COLO829 (cell line): ENCODE data around the gene GIPC2.
"Not testable (repeated sequence)": the region's sequence is repeated elsewhere in the genome, so short reads cannot be mapped to it uniquely, and the experiment has no call there.

Source experiments
- DNase-seq: peaks from one replicate; pipeline ENCODE4 v3.0.0; 2012; ENCODE audit warnings: low spot score

Gene GIPC2

DNA sequence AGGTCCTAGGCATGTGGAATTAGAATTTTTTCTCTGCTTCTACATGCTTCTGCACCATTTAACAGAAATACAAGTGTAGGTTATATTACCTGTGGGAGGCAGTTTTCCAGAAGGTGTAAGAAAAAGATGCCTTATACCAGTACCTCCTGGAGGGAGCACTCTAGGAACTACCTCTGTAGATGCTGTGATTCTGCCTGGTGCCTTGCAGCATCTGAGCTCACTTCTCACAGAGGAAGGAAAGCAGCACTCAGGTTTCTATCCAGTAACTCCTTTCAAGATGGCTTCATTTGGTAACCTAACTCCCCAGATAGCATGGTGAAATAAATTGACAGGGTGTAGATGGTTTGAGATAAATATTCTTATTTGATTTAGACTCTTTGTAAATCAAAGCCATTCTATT, 50.3 kb downstream of the GIPC2 start:
- DNase-seq: no peak

GRCh38 chr1:78096976-78097375, 51.2 kb downstream of the GIPC2 start:
- no peak for DNase-seq

- DNase-seq: no peak
These were observed 55.3 kb downstream of the GIPC2 start for GRCh38 chr1:78101051-78101450.

GRCh38 chr1:78101514-78101913, 55.7 kb downstream of the GIPC2 start:
- DNase-seq: peak; percentile 94

DNA sequence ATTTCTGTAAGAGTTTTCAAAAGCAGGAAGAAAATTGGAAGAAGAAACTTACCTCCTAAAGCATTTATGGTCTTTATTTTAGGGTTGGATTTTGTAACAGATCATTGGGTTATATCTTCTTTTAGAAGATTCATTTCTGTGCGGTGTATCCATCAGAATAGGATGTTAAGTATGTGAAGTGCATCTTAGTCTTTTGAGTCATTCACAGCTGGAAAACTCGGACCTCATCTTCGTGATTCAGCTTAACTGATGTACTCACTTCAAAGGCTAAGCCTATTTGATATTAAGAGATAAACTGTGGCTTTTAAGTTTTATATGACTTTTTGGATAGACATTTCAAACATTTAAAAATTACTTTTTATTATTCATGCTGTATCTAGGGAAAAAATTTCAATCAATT, 56.3 kb downstream of the GIPC2 start:
- no peak for DNase-seq

GRCh38 chr1:78102916-78103315, 57.1 kb downstream of the GIPC2 start:
- DNase-seq: no peak

DNA sequence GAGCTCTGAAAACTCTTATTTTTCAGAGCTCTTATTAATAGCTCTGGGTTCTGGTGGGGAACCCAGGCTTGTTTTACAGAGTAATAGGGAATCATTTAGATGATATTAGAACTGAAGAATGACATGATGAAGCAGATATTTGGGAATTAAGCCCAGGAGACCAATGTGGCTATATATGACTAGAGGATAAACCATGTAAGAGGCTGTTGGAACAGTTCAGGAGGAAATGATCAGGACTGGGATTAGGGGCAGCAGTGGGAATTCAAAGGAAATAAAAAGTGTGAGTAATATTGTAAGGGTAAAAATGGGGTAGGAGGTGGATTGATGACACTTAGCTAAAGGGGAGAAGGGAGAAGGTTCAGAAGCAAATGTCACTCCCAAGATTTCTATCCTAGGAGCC, 58.6 kb downstream of the GIPC2 start:
- no peak for DNase-seq

DNA sequence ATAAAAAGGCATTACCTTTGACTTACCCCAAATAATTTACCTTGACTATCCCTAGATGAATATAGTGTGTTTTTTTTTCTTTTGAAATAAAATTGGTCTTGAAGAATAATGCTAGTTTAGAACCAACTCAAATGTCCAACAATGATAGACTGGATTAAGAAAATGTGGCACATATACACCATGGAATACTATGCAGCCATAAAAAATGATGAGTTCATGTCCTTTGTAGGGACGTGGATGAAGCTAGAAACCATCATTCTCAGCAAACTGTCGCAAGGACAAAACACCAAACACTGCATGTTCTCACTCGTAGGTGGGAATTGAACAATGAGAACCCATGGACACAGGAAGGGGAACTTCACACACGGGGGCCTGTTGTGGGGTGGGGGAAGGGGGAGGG, 63.9 kb downstream of the GIPC2 start:
- not testable (repeated sequence) for DNase-seq

- no peak for DNase-seq
These were observed 67.6 kb downstream of the GIPC2 start for GRCh38 chr1:78113156-78113916.

- DNase-seq: peak; percentile 74
These were observed 68.5 kb downstream of the GIPC2 start for GRCh38 chr1:78114034-78114956.

DNA sequence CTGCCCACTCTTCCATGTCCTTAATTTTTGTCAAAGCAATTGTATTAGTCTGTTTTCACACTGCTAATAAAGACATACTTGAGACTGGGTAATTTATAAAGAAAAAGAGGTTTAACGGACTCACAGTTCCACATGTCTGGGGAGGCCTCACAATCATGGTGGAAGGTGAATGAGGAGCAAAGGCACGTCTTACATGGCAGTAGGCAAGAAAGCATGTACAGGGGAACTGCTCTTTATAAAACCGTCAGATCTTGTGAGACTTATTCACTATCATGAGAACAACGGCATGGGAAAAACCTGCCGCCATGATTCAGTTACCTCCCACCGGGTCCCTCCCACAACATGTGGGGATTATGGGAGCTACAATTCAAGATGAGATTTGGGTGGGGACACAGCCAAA, 74.7 kb downstream of the GIPC2 start:
- DNase-seq: not testable (repeated sequence)

DNA sequence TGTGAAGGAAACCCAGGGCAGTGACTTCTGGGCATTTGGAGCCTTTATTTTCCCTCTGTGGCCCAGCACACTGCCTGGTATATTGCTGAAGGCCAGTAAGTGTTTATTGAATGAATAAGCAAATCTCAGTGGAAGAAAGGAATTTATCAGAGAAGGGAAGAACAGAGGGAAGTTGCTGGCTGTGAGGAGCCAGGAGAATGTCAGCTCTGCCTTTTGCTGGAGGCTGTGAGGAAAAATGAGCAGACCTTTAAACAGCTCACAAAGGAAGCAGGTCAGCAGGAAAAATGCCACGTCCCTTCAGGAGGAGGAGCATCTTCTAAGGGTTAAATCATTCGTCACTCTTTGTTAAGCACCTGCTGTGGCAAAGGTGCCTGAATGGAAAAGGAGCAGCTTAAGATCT, 75.9 kb downstream of the GIPC2 start:
- no peak for DNase-seq

DNA sequence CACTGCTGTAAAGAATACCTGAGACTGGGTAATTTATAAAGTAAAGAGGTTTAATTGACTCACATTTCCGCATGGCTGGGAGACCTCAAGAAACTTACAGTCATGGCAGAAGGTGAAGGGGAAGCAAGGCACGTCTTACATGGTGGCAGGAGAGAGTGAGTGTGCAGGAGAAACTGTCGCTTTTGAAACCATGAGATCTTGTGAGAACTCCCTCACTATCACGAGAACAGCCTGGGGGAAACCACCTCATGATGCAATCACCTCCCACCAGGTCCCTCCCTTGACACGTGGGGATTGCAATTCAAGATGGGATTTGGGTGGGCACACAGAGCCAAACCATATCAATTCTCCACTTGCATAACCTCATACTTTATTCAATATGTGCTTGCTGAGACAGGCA, 76.6 kb downstream of the GIPC2 start:
- no peak for DNase-seq

DNA sequence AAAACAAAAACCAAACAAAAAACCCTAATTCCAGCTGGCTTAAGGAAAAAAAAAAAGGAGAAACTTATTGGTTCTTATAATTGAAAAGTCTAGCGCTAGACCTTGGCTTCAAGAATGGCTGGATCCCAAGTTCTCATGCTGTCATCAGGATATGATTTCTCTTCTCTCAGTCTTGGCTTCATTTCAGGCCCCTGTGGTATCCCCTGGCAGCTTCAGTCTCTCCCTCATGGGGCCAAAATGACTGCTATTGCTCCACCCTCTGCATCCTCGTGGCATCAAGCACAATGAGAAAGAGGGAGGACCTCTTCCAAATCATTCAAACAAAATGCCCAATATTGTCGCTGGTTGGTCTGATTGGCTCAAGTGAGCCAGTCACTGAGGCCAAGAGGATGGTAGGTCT, 80.7 kb downstream of the GIPC2 start:
- no peak for DNase-seq

DNA sequence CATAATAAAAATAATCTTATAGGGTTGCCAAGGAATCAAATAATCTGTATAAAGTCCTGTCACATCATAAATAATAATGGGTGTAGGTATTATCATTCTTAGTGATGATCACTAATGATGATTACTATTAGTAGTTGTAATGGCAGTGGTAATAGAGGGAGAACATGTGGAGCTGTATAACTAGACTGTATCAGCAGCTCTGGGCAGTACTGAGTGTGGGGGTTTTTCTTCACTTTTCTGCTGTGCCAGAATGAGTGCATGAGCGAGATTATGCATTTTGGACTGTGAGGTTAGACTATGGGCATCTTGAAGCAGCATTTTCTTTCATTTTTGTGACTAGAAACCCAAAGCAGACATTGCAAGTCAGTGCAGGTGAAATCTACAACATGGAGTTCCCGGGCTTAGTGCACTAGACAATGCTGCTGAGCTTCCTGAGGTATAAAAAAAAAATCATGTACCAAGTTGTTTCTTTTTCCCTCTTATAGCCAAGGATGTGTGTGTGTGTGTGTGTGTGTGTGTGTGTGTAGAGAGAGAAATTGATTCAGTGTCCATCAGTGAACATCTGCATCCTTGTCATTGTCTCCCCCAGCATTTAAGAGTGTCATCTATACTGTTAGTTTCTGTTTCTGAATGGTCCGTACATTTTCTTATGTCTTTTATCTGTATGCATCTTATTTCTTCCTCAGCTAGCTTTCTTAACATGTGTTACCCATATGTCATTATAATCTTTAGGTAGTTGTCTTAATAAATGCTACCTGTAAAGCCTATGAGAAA, 86.6 kb downstream of the GIPC2 start:
- no peak for DNase-seq

DNA sequence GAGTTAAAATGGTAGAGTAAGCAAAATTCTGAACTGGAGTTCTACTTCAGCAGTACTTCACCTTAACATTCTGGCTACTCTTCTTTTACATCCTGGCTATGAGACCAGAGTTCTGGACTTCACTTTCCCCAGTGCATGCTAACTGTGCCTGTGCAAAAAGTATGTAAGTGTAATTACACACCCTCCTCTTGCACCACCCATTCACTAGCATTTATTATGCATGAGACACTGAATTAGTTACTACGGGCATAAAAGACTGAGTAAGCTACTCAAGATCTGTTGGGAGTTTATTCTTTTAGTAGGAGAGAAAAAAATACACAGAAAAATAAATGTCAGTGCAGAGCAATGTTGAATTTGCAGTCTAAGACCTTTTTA, 87.2 kb downstream of the GIPC2 start:
- DNase-seq: no peak

GRCh38 chr1:78136680-78137079, 90.9 kb downstream of the GIPC2 start:
- no peak for DNase-seq

DNA sequence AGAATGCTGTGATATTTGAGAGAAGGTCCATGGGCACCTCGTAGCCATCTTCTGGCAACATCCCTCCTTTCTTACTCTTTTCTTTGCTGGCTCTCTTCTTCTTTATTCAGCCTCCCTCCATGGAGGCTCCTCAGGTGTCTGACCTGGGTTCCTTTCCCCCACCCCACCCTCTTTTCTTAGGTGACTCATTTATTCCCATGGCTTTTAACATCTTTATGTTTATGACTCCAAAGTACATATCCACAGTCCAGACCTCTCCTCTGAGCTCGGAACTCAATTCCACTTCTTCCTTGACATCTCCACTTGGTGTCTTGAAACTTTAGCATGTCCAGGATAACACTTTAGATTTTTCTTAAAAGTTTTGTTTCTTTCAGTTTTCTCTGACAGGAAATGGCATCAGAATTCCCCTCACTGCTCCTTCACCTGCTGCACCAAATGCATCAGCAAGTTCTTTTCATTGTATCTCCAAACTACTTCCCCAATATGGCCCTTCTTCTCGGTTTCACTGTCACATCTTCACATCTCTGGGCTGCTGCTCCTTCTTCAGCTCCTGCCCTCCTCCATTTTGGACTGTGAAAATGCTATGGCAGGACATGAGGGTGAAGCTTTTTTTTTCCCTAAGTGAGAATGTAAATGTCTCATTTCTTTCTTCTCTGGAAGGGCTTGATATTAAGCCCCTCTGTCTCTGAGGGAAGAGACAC, 95.9 kb downstream of the GIPC2 start:
- DNase-seq: no peak

DNA sequence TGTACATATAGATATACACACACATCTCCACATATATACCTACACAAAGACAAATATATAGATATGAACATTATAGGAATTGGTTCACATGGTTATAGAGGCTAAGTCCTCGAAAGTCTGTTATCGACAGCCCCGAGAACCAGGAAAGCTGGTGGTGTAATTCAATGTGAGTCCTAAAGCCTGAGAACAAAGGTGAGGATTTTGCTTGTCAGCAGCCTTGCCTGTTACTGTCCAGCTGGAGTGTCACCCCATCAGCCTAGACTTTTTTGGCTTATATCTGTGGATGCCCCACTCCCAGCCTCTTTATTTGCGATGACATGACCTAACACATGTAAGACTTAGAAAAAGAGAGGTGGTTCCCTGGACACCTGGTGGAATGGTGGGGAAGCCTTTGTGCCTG, 97.0 kb downstream of the GIPC2 start:
- DNase-seq: no peak

- no peak for DNase-seq
These were observed 97.4 kb downstream of the GIPC2 start for GRCh38 chr1:78143152-78143551.

GRCh38 chr1:78143673-78144072, 97.9 kb downstream of the GIPC2 start:
- DNase-seq: no peak

DNA sequence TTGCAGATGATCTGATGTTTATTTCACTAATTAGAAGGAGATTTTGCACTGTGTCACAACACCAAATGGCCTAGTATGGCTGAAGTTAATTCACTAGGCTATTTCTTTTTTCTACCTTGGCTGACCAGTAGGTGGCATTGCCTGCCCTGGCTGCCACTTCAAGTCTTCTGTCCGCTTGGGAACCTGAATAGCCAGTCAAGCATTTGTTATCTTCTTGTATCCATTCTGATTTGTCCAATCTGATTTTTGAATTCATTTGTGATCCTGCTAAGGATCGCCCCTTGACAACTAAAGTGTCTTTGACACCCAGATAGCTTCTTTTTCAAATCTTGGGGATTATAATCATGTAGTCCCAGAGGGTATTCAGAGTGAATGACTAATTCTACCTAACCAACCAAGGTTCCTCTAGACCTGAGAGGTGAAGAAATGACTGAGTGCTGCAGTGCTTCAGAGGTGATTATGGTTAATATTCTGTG, 99.4 kb downstream of the GIPC2 start:
- peak; percentile 49 for DNase-seq
